GM12872 (cell line): ENCODE results near the gene GPATCH3.
A peak's percentile ranks its signal among the peaks of the same experiment; 100 is the strongest.

Source experiments
- TF ChIP-seq, protein P1 (sequence below): IDR thresholded peaks from 3 replicates; pipeline ENCODE4 v1.5.1; 2011; ENCODE audit warnings: low read depth, mild to moderate bottlenecking, low read length, moderate library complexity; ENCODE audit not compliant: insufficient read depth

Gene GPATCH3

DNA sequence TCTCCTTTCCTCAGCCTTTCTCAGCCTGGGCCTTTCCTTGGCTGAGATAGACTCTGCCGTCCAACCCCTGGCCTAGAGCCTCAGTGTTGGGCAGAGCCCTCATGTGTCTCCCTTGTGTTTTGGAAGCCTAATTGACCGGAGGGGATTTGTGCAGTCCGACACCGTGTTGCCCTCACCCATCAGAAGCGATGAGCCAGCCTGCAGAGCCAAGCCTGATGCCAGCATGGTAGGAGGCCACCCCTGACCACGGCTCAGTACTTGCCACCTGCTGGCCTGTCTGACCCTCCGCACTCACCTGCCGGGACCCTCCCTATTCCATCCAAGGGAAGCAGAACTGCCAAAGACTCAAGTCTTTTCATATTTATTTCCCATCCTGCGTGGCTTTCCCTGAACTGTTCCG, 46.7 kb downstream of the GPATCH3 start:
- TF ChIP-seq, protein P1, sequence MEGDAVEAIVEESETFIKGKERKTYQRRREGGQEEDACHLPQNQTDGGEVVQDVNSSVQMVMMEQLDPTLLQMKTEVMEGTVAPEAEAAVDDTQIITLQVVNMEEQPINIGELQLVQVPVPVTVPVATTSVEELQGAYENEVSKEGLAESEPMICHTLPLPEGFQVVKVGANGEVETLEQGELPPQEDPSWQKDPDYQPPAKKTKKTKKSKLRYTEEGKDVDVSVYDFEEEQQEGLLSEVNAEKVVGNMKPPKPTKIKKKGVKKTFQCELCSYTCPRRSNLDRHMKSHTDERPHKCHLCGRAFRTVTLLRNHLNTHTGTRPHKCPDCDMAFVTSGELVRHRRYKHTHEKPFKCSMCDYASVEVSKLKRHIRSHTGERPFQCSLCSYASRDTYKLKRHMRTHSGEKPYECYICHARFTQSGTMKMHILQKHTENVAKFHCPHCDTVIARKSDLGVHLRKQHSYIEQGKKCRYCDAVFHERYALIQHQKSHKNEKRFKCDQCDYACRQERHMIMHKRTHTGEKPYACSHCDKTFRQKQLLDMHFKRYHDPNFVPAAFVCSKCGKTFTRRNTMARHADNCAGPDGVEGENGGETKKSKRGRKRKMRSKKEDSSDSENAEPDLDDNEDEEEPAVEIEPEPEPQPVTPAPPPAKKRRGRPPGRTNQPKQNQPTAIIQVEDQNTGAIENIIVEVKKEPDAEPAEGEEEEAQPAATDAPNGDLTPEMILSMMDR, result no peak

DNA sequence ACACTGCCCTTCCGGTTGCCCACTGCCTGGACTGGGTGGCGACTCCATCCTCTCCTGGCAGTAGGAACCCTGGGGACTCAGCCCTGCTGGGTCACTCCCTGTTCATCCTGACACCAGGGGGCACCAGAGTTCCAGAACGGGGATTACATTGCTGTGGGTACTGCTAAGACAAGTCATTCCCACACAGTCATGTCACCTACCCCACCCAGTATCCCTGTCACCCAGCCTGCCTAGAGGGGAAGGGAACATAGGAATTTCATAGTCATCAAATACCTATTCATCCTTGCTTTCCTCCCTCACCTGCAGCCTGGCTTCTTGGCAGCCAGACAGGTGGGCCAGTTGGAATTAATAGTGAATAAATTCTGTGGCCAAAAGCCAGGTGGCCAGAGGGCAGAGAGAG, 47.1 kb downstream of the GPATCH3 start:
- TF ChIP-seq, protein P1, result peak; percentile 88

DNA sequence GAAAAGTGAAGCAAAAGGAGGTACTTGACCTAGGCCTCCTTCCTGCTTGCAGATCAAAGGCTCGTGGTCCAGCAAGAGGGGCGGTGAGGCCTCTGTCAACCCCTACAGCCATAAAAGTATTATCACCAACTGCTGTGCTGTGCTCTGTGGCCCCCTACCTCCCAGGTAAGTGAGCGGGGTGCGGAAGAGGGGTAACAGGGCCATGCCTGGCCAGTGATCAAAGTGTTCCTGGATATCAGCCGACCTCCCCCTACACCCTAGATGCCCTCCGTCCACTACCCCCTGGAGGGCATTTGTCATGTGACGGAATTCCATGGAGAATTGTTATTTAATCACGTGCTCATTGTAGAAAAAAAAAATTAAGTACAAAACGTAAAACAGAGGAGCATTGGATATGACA, 47.6 kb downstream of the GPATCH3 start:
- TF ChIP-seq, protein P1, result no peak

DNA sequence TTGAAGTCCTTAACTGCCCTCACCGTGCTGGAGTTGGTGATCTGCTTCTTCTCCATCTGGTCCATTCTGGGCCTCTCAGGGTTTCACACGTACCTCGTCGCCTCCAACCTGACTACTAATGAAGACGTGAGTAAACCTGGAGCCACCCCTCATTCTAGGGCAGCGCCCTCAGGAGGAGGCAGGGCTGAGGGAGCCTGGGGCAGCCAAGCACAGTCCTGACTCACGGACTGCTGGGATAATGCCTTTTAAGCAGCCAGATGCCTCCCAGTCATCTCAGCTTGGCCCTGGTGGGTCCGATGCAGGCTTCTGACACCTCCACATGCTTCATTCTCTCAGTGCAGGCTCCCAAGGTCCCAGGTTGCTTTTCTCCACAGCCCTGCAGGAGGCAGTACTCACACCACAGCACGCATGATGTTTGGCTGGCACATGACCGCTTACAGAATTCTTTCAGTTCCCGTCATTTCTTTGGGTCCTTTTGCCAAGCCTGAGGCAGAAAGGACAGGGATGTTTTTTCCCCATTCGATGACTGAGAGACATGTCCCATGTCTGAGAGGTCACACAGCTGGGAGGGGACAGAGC, 49.1 kb downstream of the GPATCH3 start:
- TF ChIP-seq, protein P1, result 0 out of 3 replicates have a peak, but pooled peaks have one; percentile 10

DNA sequence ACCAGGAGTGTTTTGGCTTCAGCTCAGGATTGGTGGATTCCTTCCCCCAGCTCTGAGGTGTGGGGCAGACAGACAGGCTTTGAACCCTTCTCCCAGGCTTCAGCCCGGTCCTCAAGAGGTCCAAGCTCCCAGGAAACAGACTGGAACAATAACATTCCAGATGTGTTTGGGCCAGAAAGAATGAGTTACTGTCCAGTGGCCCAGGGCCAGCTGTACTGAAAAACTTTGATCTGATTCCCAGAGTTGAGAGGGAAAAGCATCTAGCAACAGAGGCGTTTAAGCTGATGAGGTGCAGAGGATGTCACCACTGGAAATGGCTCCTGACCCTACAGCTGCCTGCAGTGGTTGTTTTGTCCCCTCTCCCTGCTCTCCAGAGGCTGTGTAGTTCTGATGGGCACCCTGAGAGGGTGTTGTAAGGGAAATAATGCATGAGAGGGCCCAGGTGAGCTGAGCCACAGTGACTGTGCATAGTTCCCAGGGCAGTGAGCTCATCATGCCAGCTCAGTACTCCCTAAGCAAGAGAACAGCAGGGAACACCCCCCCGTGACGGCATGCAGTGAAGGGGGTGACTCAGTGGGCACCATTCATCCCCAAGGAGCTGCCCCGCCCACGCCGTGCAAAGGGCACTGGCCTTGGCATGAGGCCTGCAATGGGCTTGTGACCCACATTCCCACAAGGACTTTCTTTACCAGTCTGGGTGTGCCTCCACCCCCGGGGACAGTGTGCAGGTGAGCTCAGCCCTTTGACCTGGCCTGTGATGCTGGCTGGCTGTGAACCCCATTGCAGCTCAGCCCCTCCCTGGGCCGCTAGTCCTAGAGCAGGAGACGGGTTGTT, 51.1 kb downstream of the GPATCH3 start:
- TF ChIP-seq, protein P1, result no peak

DNA sequence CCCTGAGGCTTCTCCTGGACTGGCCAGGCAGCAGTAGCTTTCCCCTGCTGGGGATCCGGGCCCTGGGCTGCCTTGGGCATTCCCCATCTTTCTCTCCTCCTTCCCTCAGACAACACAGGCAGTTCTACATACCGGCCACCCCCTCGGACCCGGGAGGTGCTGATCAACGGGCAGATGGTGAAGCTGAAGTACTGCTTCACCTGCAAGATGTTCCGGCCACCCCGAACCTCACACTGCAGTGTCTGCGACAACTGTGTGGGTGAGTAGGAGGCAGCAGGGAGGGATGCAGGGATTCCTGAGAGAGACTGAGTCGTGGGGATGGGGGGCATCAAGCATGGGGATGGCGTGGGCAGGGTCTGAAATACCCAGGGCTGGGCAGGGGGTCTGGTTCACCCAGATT, 51.8 kb downstream of the GPATCH3 start:
- TF ChIP-seq, protein P1, result no peak

DNA sequence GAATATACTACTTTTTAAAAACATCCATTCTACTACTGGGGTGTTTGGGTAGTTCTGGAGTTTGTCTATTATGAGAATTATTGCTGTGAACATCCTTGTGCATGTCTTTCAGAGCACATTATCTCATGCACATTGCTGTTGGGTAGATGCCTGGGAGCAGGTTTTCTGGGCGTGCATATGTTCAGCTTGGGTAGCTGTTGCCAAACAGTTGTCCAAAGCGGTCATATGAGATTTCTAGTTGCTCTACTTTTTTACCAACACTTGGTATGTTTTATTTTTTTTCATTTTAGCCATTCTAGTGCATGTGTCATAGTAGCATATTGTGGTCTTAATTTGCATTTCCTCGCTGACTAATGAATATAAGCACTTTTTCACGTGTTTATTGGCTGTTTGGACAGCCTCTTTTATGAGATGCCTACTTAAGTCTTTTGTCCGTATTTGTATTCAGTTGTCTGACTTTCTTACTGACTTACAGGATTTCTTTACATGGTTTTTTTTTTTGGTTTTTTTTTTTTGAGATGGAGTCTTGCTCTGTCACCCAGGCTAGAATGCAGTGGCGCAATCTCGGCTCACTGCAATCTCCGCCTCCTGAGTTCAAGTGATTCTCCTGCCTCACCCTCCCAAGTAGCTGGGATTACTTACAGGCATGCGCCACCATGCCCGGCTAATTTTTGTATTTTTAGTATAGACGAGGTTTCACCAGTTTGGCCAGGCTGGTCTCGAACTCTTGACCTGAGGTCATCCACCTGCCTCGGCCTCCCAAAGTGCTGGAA, 55.7 kb downstream of the GPATCH3 start:
- TF ChIP-seq, protein P1, result no peak
